Liver (tissue), 9 donors: ENCODE data around the gene TECPR1. TPM values are rescaled to one million over a fixed set of nuclear protein-coding genes. Genes with fewer than 3 reads are reported as not detected.

Source experiments
- DNase-seq: peaks from one replicate; pipeline ENCODE4 v3.0.0-alpha.2; 2017; ENCODE audit warnings: low spot score
- H3K27ac ChIP-seq, 2 donors: one replicate each; pipeline ENCODE4 v1.7.0; 2013; ENCODE audit warnings: inconsistent platforms in 2 of 2, low read length in 2 of 2, control low read depth in 1 of 2, low read depth in 1 of 2, mild to moderate bottlenecking in 1 of 2
- H3K27me3 ChIP-seq, 4 donors: one replicate each; pipeline versions ENCODE4 v1.6.1 to v1.7.0; 2013; ENCODE audit warnings: low read length in 3 of 4, inconsistent platforms in 1 of 4, mild to moderate bottlenecking in 1 of 4, moderate library complexity in 1 of 4; ENCODE audit not compliant: control insufficient read depth in 4 of 4, insufficient read depth in 4 of 4
- H3K36me3 ChIP-seq, 4 donors: one replicate each; pipeline versions ENCODE4 v1.6.1 to v1.7.0; 2013; ENCODE audit warnings: low read length in 3 of 4, mild to moderate bottlenecking in 3 of 4, low read depth in 1 of 4, moderate library complexity in 1 of 4; ENCODE audit not compliant: control insufficient read depth in 4 of 4, insufficient read depth in 3 of 4
- H3K4me1 ChIP-seq, 4 donors: one replicate each; pipeline versions ENCODE4 v1.6.1 to v1.7.0; 2013; ENCODE audit warnings: low read length in 3 of 4, mild to moderate bottlenecking in 3 of 4, moderate library complexity in 1 of 4; ENCODE audit not compliant: control insufficient read depth in 4 of 4, insufficient read depth in 4 of 4
- H3K4me3 ChIP-seq, 3 donors: one replicate each; pipeline versions ENCODE4 v1.6.1 to v1.7.0; 2013; ENCODE audit warnings: low read length in 3 of 3, control low read depth in 1 of 3, low read depth in 1 of 3, mild to moderate bottlenecking in 1 of 3
- H3K9ac ChIP-seq, 2 donors: one replicate each; pipeline ENCODE4 v1.7.0; 2013; ENCODE audit warnings: low read length in 2 of 2, mild to moderate bottlenecking in 2 of 2, moderate library complexity in 2 of 2, control low read depth in 1 of 2, low read depth in 1 of 2
- H3K9me3 ChIP-seq, 4 donors: one replicate each; pipeline versions ENCODE4 v1.6.1 to v1.7.0; 2013; ENCODE audit warnings: low read length in 3 of 4; ENCODE audit not compliant: control insufficient read depth in 4 of 4
- ATF3 ChIP-seq: IDR thresholded peaks from 2 replicates; pipeline ENCODE4 v1.6.1; 2016; ENCODE audit warnings: antibody characterized with exemption
- CTCF ChIP-seq: fragments of 150-350 bp; IDR thresholded peaks from 2 replicates; pipeline ENCODE4 v1.5.1; 2017; ENCODE audit warnings: improper control_type of control experiment, low read depth, low read length; ENCODE audit not compliant: missing input control
- EGR1 ChIP-seq, 2 donors: IDR thresholded peaks; 2 replicates each; pipeline ENCODE4 v1.6.1; 2016 to 2018; ENCODE audit warnings: antibody characterized with exemption in 2 of 2, low read depth in 2 of 2
- FOXA1 ChIP-seq: IDR thresholded peaks from 2 replicates; pipeline ENCODE4 v1.6.1; 2016; ENCODE audit warnings: antibody characterized with exemption
- FOXA2 ChIP-seq: IDR thresholded peaks from 2 replicates; pipeline ENCODE4 v1.6.1; 2016; ENCODE audit warnings: antibody characterized with exemption
- GABPA ChIP-seq, 2 donors: IDR thresholded peaks in 1 of 2; conservative IDR thresholded peaks in 1 of 2; 2 replicates each; pipeline ENCODE4 v1.6.1; 2016; ENCODE audit warnings: antibody characterized with exemption in 2 of 2, mild to moderate bottlenecking in 1 of 2, moderate library complexity in 1 of 2
- HNF4A ChIP-seq, 2 donors: conservative IDR thresholded peaks; 2 replicates each; pipeline ENCODE4 v1.6.1; 2016; ENCODE audit warnings: antibody characterized with exemption in 2 of 2, mild to moderate bottlenecking in 2 of 2
- HNF4G ChIP-seq: IDR thresholded peaks from 2 replicates; pipeline ENCODE4 v1.6.1; 2016; ENCODE audit warnings: antibody characterized with exemption
- JUND ChIP-seq, 2 donors: IDR thresholded peaks; 2 replicates each; pipeline ENCODE4 v1.6.1; 2016; ENCODE audit warnings: antibody characterized with exemption in 2 of 2
- MAX ChIP-seq: IDR thresholded peaks from 2 replicates; pipeline ENCODE4 v1.6.1; 2016; ENCODE audit warnings: antibody characterized with exemption
- NR2F2 ChIP-seq: IDR thresholded peaks from 2 replicates; pipeline ENCODE4 v1.6.1; 2016; ENCODE audit warnings: antibody characterized with exemption
- RAD21 ChIP-seq, 2 donors: IDR thresholded peaks; 2 replicates each; pipeline ENCODE4 v1.6.1; 2016; ENCODE audit warnings: antibody characterized with exemption in 2 of 2, mild to moderate bottlenecking in 2 of 2
- REST ChIP-seq: IDR thresholded peaks from 2 replicates; pipeline ENCODE4 v1.6.1; 2016; ENCODE audit warnings: antibody characterized with exemption, mild to moderate bottlenecking
- RXRA ChIP-seq, 2 donors: IDR thresholded peaks; 2 replicates each; pipeline ENCODE4 v1.6.1; 2017 to 2018; ENCODE audit warnings: antibody characterized with exemption in 2 of 2, mild to moderate bottlenecking in 1 of 2
- SP1 ChIP-seq: IDR thresholded peaks from 2 replicates; pipeline ENCODE4 v1.6.1; 2018; ENCODE audit warnings: antibody characterized with exemption, mild to moderate bottlenecking
- TAF1 ChIP-seq: conservative IDR thresholded peaks from 2 replicates; pipeline ENCODE4 v1.6.1; 2016; ENCODE audit warnings: antibody characterized with exemption, mild to moderate bottlenecking
- YY1 ChIP-seq: IDR thresholded peaks from 2 replicates; pipeline ENCODE4 v1.6.1; 2016; ENCODE audit warnings: antibody characterized with exemption, mild to moderate bottlenecking
- ZBTB33 ChIP-seq: IDR thresholded peaks from 2 replicates; pipeline ENCODE4 v1.6.1; 2016; ENCODE audit warnings: antibody characterized with exemption
- WGBS: extraction: QIAGEN DNeasy Blood & Tissue Kit; methylation state at CpG from one replicate; pipeline ENCODE4 v1.1.7; 2013; 5-methylcytosine and 5-hydroxymethylcytosine counted together
- polyA plus RNA-seq, 2 donors: library from polyadenylated mRNA; stranded (reverse) in 1 of 2; unstranded in 1 of 2; fragments of 200-250 nt in 1 of 2; fragments of >200 nt in 1 of 2; fragmentation: Nextera tagmentation in 1 of 2; extraction: Ambion mirVana in 1 of 2; gene quantifications; one replicate each; pipeline versions ENCODE4 v1.2.1 to v1.2.3, GENCODE V29; 2013 to 2015
- total RNA-seq, 2 donors: library from RNA; depleted of rRNA; stranded (reverse); fragments of >200 nt; gene quantifications; one replicate each; pipeline ENCODE4 v1.2.3, GENCODE V29; 2014
- donor health status: healthy.
- donor health status: healthy.
- donor health status: healthy.
- donor health status: healthy.
- donor health status: healthy.

TECPR1 gene
- total and polyA plus RNA-seq, 4 donors, result 3.3 to 16.3 (median 7.8) TPM

GRCh38 chr7:98233219-98234070, 18.6 kb downstream of the TECPR1 start:
- Histone ChIP-seq H3K36me3 (peaks cover 0 to 13% (median 2%) of the 10 kb centered on the region in 4 donors), H3K27me3 (no peaks in the 10 kb centered on the region), H3K4me1 (no peaks in the 10 kb centered on the region), H3K27ac (no peak overlapping the region), H3K4me3 (no peak overlapping the region), H3K9ac (no peak overlapping the region), H3K9me3 (no peaks in the 10 kb centered on the region)
- TF ChIP-seq TAF1 (no peak), RAD21 (IDR thresholded peaks at IDR 0.05) (no peak), HNF4A (conservative IDR thresholded peaks at IDR 0.05) (no peak), ATF3 (no peak), YY1 (no peak), FOXA1 (no peak), EGR1 (IDR thresholded peaks at IDR 0.05; ENCODE audit: low read depth in 2 of 2) (no peak)
- no peak for DNase-seq
- WGBS, result 97% methylated on average over 32 of the region's 32 CpGs

- no peaks in the 10 kb centered on the region for H3K9me3 ChIP-seq
- H3K9ac ChIP-seq, result no peak overlapping the region
- 96% methylated on average over 16 of the region's 16 CpGs for WGBS
- H3K4me1 ChIP-seq, result no peaks in the 10 kb centered on the region
- DNase-seq, result no peak
- H3K36me3 ChIP-seq, result peaks cover 0 to 16% (median 2%) of the 10 kb centered on the region in 4 donors
- TF ChIP-seq MAX (no peak), CTCF (no peak), JUND (IDR thresholded peaks at IDR 0.05) (no peak), TAF1 (no peak), GABPA (IDR thresholded peaks at IDR 0.05 in 1 of 2, conservative IDR thresholded peaks at IDR 0.05 in 1 of 2) (no peak), FOXA2 (no peak), ZBTB33 (no peak), RXRA (IDR thresholded peaks at IDR 0.05) (no peak), FOXA1 (no peak), EGR1 (IDR thresholded peaks at IDR 0.05; ENCODE audit: low read depth in 2 of 2) (no peak), REST (no peak), HNF4A (conservative IDR thresholded peaks at IDR 0.05) (no peak), RAD21 (IDR thresholded peaks at IDR 0.05) (no peak), NR2F2 (no peak), SP1 (no peak), HNF4G (no peak), ATF3 (no peak), YY1 (no peak)
- no peak overlapping the region for H3K27ac ChIP-seq
- no peak overlapping the region for H3K4me3 ChIP-seq
- no peaks in the 10 kb centered on the region for H3K27me3 ChIP-seq
These were observed 19.2 kb downstream of the TECPR1 start for GRCh38 chr7:98232799-98233198.
